ENCODE results near the gene DNAJC6. TPM values are rescaled to one million over a fixed set of nuclear protein-coding genes. Genes with fewer than 3 reads are reported as not detected.

Gene DNAJC6
- total RNA-seq, 3 donors from 2014 or later (not counting 1 experiment from before 2014, with no cell fraction given) = 0.77 to 1.2 (median 0.89) TPM

DNA sequence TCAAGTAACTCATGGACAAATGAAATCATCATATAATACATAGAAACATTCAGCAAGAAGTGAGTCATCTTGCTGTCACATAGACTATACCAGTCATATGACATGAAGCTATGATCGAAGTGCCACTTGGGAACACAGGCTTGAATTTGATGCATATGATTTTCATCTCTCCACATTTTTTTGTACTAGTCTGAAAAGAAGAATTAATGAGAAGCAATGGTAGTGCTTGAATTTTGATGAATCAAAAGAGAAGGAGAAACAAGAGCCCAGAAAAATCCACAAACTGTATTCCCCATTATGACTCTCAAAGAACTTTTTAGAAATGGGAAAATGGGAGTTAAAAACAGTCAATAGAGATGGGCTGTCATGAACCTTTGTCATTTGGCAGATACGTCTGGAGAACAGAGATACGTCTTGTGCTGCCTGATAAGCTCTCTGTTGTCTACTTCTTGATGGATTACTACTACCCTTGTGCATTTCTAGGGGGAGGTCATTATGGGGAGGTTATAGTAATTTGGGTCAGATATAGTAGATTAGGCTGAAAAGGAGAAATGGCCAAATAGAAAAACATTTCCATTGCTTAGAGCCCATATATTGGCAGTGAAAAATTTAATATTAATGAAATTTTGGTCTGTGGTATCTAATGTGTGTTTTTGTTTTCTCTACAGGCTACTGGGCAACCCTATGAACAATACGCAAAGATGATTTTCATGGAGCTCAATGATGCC, 103.1 kb downstream of the DNAJC6 start:
- WGBS (ENCODE audit: insufficient coverage) = 96% methylated on average over 4 of the region's 4 CpGs
- Histone ChIP-seq H3K27me3 (ENCODE audit: control insufficient read depth, insufficient read depth, low read length) (no peaks in the 10 kb centered on the region), H3K36me3 (ENCODE audit: control insufficient read depth, insufficient read depth, low read length) (no peaks in the 10 kb centered on the region), H3K4me1 (ENCODE audit: control insufficient read depth, insufficient read depth, low read length) (no peaks in the 10 kb centered on the region), H3K4me3 (ENCODE audit: low read length) (no peak overlapping the region), H3K27ac (ENCODE audit: low read length) (no peak overlapping the region), H3K9me3 (ENCODE audit: control insufficient read depth, insufficient read depth, low read length) (no peaks in the 10 kb centered on the region)
- H3K36me3 Mint-ChIP-seq = no peaks in the 10 kb centered on the region
- TF ChIP-seq, protein P1, sequence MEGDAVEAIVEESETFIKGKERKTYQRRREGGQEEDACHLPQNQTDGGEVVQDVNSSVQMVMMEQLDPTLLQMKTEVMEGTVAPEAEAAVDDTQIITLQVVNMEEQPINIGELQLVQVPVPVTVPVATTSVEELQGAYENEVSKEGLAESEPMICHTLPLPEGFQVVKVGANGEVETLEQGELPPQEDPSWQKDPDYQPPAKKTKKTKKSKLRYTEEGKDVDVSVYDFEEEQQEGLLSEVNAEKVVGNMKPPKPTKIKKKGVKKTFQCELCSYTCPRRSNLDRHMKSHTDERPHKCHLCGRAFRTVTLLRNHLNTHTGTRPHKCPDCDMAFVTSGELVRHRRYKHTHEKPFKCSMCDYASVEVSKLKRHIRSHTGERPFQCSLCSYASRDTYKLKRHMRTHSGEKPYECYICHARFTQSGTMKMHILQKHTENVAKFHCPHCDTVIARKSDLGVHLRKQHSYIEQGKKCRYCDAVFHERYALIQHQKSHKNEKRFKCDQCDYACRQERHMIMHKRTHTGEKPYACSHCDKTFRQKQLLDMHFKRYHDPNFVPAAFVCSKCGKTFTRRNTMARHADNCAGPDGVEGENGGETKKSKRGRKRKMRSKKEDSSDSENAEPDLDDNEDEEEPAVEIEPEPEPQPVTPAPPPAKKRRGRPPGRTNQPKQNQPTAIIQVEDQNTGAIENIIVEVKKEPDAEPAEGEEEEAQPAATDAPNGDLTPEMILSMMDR (IDR thresholded peaks at IDR 0.05) = no peak
- peaks cover 32 to 70% of the 10 kb centered on the region in 2 donors for H3K27me3 Mint-ChIP-seq (ENCODE audit: low read depth in 2 of 2)
- no peak overlapping the region for H3K4me3 Mint-ChIP-seq
- H3K27ac Mint-ChIP-seq = no peak overlapping the region
- DNase-seq (no peak), ATAC-seq (no peak)
- H3K9me3 Mint-ChIP-seq = no peaks in the 10 kb centered on the region
- intact Hi-C loops (cut with micrococcal nuclease) = no loop called here
- no peaks in the 10 kb centered on the region for H3K4me1 Mint-ChIP-seq

DNA sequence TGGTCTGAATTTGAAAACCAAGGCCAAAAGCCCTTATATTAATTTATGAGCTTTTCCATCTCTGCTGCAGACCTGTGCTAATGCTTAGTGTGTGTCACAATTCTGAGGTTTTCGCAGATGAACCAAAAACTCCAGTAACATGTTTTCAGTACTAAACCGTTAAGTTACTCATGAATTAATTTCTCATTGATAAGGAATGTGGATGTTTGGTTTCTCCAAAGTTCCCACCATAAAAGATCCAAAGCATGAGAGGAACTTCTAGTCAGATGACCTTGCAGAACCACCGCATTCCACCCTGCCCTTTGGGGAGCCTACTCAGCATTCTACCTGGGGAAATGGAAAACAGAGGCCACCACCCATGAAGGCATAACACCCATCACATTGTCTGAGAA, 103.6 kb downstream of the DNAJC6 start:
- Histone ChIP-seq H3K27ac (ENCODE audit: low read length) (no peak overlapping the region), H3K4me1 (ENCODE audit: control insufficient read depth, insufficient read depth, low read length) (no peaks in the 10 kb centered on the region), H3K4me3 (ENCODE audit: low read length) (no peak overlapping the region), H3K36me3 (ENCODE audit: control insufficient read depth, insufficient read depth, low read length) (no peaks in the 10 kb centered on the region), H3K9me3 (ENCODE audit: control insufficient read depth, insufficient read depth, low read length) (no peaks in the 10 kb centered on the region), H3K27me3 (ENCODE audit: control insufficient read depth, insufficient read depth, low read length) (no peaks in the 10 kb centered on the region)
- intact Hi-C loops (cut with micrococcal nuclease) = no loop called here
- no peaks in the 10 kb centered on the region for H3K4me1 Mint-ChIP-seq
- no peaks in the 10 kb centered on the region for H3K9me3 Mint-ChIP-seq
- H3K36me3 Mint-ChIP-seq = no peaks in the 10 kb centered on the region
- no peak for ATAC-seq
- no peak overlapping the region for H3K4me3 Mint-ChIP-seq
- H3K27ac Mint-ChIP-seq = no peak overlapping the region
- 100% methylated on average over 2 of the region's 3 CpGs for WGBS (ENCODE audit: insufficient coverage)
- H3K27me3 Mint-ChIP-seq (ENCODE audit: low read depth in 2 of 2) = peaks cover 34 to 72% of the 10 kb centered on the region in 2 donors
- TF ChIP-seq, protein P1 (IDR thresholded peaks at IDR 0.05) = no peak
- DNase-seq = no peak

DNA sequence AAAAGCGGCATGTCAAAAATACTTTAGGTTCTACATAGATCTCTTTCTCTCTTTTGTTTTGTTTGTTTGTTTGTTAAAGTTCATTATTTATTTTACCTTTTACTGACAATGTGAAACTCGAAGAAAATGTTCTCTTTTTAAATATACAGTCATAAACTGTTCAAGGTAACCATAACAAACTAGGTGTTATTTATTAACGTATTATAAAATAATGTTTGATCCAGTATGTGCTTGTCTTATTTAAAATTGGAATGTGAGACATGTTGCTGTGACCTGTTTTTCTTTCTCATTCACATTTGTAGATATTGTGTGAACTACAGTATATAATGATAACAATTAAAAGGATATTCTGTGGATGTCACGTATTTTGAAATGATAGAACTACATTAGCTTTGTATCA, 105.2 kb downstream of the DNAJC6 start:
- H3K9me3 Mint-ChIP-seq = no peaks in the 10 kb centered on the region

More for the DNA sequence above, 105.2 kb downstream of the DNAJC6 start:
- ATAC-seq = no peak
- Histone ChIP-seq H3K27me3 (ENCODE audit: control insufficient read depth, insufficient read depth, low read length) (no peaks in the 10 kb centered on the region), H3K4me3 (ENCODE audit: low read length) (no peak overlapping the region), H3K4me1 (ENCODE audit: control insufficient read depth, insufficient read depth, low read length) (peaks cover 2% of the 10 kb centered on the region), H3K9me3 (ENCODE audit: control insufficient read depth, insufficient read depth, low read length) (no peaks in the 10 kb centered on the region), H3K36me3 (ENCODE audit: control insufficient read depth, insufficient read depth, low read length) (no peaks in the 10 kb centered on the region), H3K27ac (ENCODE audit: low read length) (no peak overlapping the region)
- no peak for DNase-seq
- WGBS (ENCODE audit: insufficient coverage) = 86% methylated on average over 1 of the region's 4 CpGs
- no peak overlapping the region for H3K27ac Mint-ChIP-seq
- no peak overlapping the region for H3K4me3 Mint-ChIP-seq
- H3K27me3 Mint-ChIP-seq (ENCODE audit: low read depth in 2 of 2) = peaks cover 28 to 64% of the 10 kb centered on the region in 2 donors
- no peaks in the 10 kb centered on the region for H3K36me3 Mint-ChIP-seq
- peaks cover 1% of the 10 kb centered on the region in 2 donors for H3K4me1 Mint-ChIP-seq
- intact Hi-C loops (cut with micrococcal nuclease) = no loop called here
- TF ChIP-seq, protein P1 (IDR thresholded peaks at IDR 0.05) = no peak

Data from natural killer cell (primary cell).